Mammary epithelial cell (primary cell): ENCODE data around the gene STAP1.

Source experiments
- CTCF ChIP-seq, 2 donors: IDR thresholded peaks in 1 of 2; conservative IDR thresholded peaks in 1 of 2; 2 replicates each; pipeline ENCODE4 v1.5.1; 2011 to 2012; ENCODE audit warnings: inconsistent platforms in 2 of 2, low read length in 2 of 2, mild to moderate bottlenecking in 2 of 2, control low read depth in 1 of 2, low read depth in 1 of 2; ENCODE audit not compliant: insufficient read depth in 1 of 2; ENCODE audit errors: extremely low read depth in 1 of 2
- EZH2 ChIP-seq: IDR thresholded peaks from 2 replicates; pipeline ENCODE4 v1.6.1; 2012; ENCODE audit warnings: low read length, inconsistent platforms, borderline replicate concordance

GRCh38 chr4:67554096-67554495 is 4.4 kb upstream of the STAP1 start:
- TF ChIP-seq CTCF (conservative IDR thresholded peaks at IDR 0.05 in 1 of 2, IDR thresholded peaks at IDR 0.05 in 1 of 2; ENCODE audit: extremely low read depth in 1 of 2, insufficient read depth in 1 of 2, low read depth in 1 of 2, low read length in 2 of 2) (no peak), EZH2 (no peak)
